ENCODE results near the gene RPS6KA6. TPM values are rescaled to one million over a fixed set of nuclear protein-coding genes. Genes with fewer than 3 reads are reported as not detected.

The RPS6KA6 gene
- total RNA-seq, 1 donor from 2014 or later: 1.5 TPM

- DNase-seq (ENCODE audit: low read depth): no peak
- H3K4me3 ChIP-seq (ENCODE audit: low read depth, low read length): no peak overlapping the region
- no peak for TF ChIP-seq CTCF (conservative IDR thresholded peaks at IDR 0.05; ENCODE audit: low read depth, low read length)
These were observed 34.5 kb downstream of the RPS6KA6 start for GRCh38 chrX:84153538-84153937.

- H3K4me3 ChIP-seq (ENCODE audit: low read depth, low read length): no peak overlapping the region
- no peak for TF ChIP-seq CTCF (conservative IDR thresholded peaks at IDR 0.05; ENCODE audit: low read depth, low read length)
- DNase-seq (ENCODE audit: low read depth): no peak
These were observed 43.0 kb downstream of the RPS6KA6 start for GRCh38 chrX:84144991-84145390.

- no peak for TF ChIP-seq CTCF (conservative IDR thresholded peaks at IDR 0.05; ENCODE audit: low read depth, low read length)
- H3K4me3 ChIP-seq (ENCODE audit: low read depth, low read length): no peak overlapping the region
- DNase-seq (ENCODE audit: low read depth): no peak
These were observed 43.7 kb downstream of the RPS6KA6 start for GRCh38 chrX:84144281-84144680.

- DNase-seq (ENCODE audit: low read depth): no peak
- H3K4me3 ChIP-seq (ENCODE audit: low read depth, low read length): no peak overlapping the region
- TF ChIP-seq CTCF (conservative IDR thresholded peaks at IDR 0.05; ENCODE audit: low read depth, low read length): no peak
These were observed 55.0 kb downstream of the RPS6KA6 start for GRCh38 chrX:84133023-84133422.

GRCh38 chrX:84123585-84123984 lies 64.4 kb downstream of the RPS6KA6 start:
- DNase-seq (ENCODE audit: low read depth): no peak
- TF ChIP-seq CTCF (conservative IDR thresholded peaks at IDR 0.05; ENCODE audit: low read depth, low read length): no peak
- H3K4me3 ChIP-seq (ENCODE audit: low read depth, low read length): no peak overlapping the region

GRCh38 chrX:84118769-84119168 lies 69.2 kb downstream of the RPS6KA6 start:
- DNase-seq (ENCODE audit: low read depth): no peak
- H3K4me3 ChIP-seq (ENCODE audit: low read depth, low read length): no peak overlapping the region
- no peak for TF ChIP-seq CTCF (conservative IDR thresholded peaks at IDR 0.05; ENCODE audit: low read depth, low read length)

- TF ChIP-seq CTCF (conservative IDR thresholded peaks at IDR 0.05; ENCODE audit: low read depth, low read length): no peak
- H3K4me3 ChIP-seq (ENCODE audit: low read depth, low read length): no peak overlapping the region
- DNase-seq (ENCODE audit: low read depth): no peak
These were observed 69.7 kb downstream of the RPS6KA6 start for GRCh38 chrX:84118315-84118714.
